Central memory CD8-positive, alpha-beta T cell (primary cell): ENCODE results near the gene BBS12.
A peak's percentile ranks its signal among the peaks of the same experiment; 100 is the strongest.

Source experiments
- ATAC-seq: fragments of 150-1000 bp; cut with Tn5 transposase; replicated peaks from 2 replicates; pipeline ENCODE4 v1.10.0; 2022; ENCODE audit warnings: mild to moderate bottlenecking, moderate FRiP score, moderate number of reproducible peaks; ENCODE audit not compliant: poor library complexity, severe bottlenecking; ENCODE audit errors: extremely low read depth
- DNase-seq, 2 donors: peaks; one replicate each; pipeline ENCODE4 v3.0.0; 2021; ENCODE audit warnings: low spot score in 2 of 2
- H3K27ac Mint-ChIP-seq: one replicate; pipeline ENCODE4 v1.8.0; 2022; ENCODE audit warnings: low read depth, mild to moderate bottlenecking, moderate library complexity, mixed read lengths
- H3K27me3 Mint-ChIP-seq: one replicate; pipeline ENCODE4 v1.8.0; 2022; ENCODE audit warnings: mixed read lengths
- H3K36me3 Mint-ChIP-seq: one replicate; pipeline ENCODE4 v1.8.0; 2022; ENCODE audit warnings: mild to moderate bottlenecking, moderate library complexity, mixed read lengths; ENCODE audit not compliant: insufficient read depth
- H3K4me1 Mint-ChIP-seq: one replicate; pipeline ENCODE4 v1.8.0; 2022; ENCODE audit warnings: mixed read lengths
- H3K4me3 Mint-ChIP-seq: one replicate; pipeline ENCODE4 v1.8.0; 2022; ENCODE audit warnings: mild to moderate bottlenecking, moderate library complexity, mixed read lengths
- H3K9me3 Mint-ChIP-seq: one replicate; pipeline ENCODE4 v1.8.0; 2022; ENCODE audit warnings: mixed read lengths

BBS12 gene

DNA sequence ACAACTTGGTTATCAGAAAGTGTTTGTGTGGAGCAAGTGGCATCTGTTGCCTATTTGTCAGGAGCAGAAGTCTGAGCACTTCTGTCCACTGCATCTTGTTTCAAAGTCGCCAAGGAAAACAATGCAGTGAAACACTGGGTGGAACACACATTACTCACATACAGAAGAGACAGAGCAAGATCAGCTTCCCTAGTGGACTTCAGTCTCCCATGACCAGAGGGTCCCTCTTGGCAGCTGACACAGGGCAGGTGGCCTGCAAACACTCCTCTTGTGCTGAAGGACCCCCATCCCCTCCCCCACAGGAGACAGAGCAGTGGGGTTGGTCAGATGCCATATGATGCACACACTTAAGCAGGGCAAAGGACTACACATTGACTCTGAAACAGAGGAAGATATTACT is 3.6 kb upstream of the BBS12 start:
- no peak overlapping the region for H3K4me3 Mint-ChIP-seq
- peaks cover 17% of the 10 kb centered on the region for H3K36me3 Mint-ChIP-seq
- H3K27me3 Mint-ChIP-seq: peaks cover 14% of the 10 kb centered on the region

DNA sequence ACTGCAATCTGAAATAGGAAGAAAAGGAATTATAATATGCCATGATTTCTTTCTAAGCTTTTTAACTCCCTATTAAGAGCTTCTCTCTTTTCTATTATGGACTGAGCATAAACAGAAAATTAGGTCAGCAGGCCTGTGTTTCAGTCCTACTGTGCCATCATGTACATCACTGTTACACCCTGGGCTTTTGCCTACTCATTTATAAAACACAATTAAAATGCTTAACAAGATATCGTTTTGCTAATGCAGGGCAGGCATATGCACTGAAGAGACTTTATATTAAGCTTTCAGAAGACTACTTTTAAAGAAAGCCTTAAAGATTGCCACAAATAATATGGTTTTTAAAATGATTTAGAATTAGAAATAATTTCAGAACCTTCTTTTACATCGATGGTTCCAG is 828 bp upstream of the BBS12 start:
- peaks cover 17% of the 10 kb centered on the region for H3K36me3 Mint-ChIP-seq
- no peaks in the 10 kb centered on the region for H3K27me3 Mint-ChIP-seq
- DNase-seq (no peak), ATAC-seq (no peak)
- H3K9me3 Mint-ChIP-seq: no peaks in the 10 kb centered on the region
- peak overlapping the region; percentile 99 for H3K27ac Mint-ChIP-seq
- H3K4me1 Mint-ChIP-seq: peaks cover 10% of the 10 kb centered on the region
- no peak overlapping the region for H3K4me3 Mint-ChIP-seq

More for the DNA sequence above, 3.6 kb upstream of the BBS12 start:
- no peaks in the 10 kb centered on the region for H3K9me3 Mint-ChIP-seq
- peaks cover 10% of the 10 kb centered on the region for H3K4me1 Mint-ChIP-seq
- ATAC-seq (no peak), DNase-seq (no peak)
- no peak overlapping the region for H3K27ac Mint-ChIP-seq

DNA sequence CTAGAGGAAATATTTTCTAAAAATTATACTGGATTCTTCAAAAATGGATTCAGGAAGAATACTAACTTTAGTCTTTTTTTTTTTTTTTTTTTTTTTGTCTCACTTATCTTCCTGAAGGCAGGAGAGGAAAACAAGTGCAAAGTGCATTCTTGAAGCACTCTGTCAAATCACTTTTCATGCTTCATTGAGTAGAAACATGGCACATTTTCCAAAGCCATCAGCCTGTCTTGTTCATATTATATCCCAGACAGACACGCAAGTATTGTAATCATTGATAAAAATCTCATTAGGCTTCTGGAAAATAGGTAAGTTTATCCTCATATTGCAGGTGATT is 1.2 kb downstream of the BBS12 start:
- peak overlapping the region; percentile 99 for H3K27ac Mint-ChIP-seq

DNA sequence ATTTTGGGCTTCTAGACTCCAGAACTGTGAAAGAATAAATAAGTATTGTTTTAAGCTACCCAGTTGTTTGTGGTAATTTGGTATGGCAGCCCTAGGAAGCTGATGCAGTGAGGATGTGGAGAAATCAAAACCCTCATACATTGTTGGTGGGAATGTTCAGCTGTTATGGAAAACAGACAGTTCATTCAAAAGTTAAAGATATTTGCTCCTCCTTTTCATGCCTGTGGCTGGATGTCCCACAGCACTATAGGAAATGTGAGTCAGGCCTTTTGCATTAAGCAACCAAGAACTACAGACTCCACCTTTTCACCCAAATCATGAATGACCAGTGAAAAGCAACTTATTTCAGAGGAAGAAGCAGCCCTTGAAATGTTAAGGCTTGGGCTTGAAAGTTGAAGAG is 6.7 kb downstream of the BBS12 start:
- H3K4me1 Mint-ChIP-seq: no peaks in the 10 kb centered on the region
- no peak for DNase-seq
- H3K27me3 Mint-ChIP-seq: no peaks in the 10 kb centered on the region
- no peak for ATAC-seq
- H3K9me3 Mint-ChIP-seq: no peaks in the 10 kb centered on the region
- H3K27ac Mint-ChIP-seq: no peak overlapping the region
- peaks cover 3% of the 10 kb centered on the region for H3K36me3 Mint-ChIP-seq
- H3K4me3 Mint-ChIP-seq: no peak overlapping the region

More for the DNA sequence above, 1.2 kb downstream of the BBS12 start:
- H3K36me3 Mint-ChIP-seq: peaks cover 15% of the 10 kb centered on the region
- H3K4me3 Mint-ChIP-seq: peak overlapping the region; percentile 96
- no peaks in the 10 kb centered on the region for H3K9me3 Mint-ChIP-seq
- H3K27me3 Mint-ChIP-seq: no peaks in the 10 kb centered on the region
- ATAC-seq (no peak), DNase-seq (no peak)
- peaks cover 10% of the 10 kb centered on the region for H3K4me1 Mint-ChIP-seq

DNA sequence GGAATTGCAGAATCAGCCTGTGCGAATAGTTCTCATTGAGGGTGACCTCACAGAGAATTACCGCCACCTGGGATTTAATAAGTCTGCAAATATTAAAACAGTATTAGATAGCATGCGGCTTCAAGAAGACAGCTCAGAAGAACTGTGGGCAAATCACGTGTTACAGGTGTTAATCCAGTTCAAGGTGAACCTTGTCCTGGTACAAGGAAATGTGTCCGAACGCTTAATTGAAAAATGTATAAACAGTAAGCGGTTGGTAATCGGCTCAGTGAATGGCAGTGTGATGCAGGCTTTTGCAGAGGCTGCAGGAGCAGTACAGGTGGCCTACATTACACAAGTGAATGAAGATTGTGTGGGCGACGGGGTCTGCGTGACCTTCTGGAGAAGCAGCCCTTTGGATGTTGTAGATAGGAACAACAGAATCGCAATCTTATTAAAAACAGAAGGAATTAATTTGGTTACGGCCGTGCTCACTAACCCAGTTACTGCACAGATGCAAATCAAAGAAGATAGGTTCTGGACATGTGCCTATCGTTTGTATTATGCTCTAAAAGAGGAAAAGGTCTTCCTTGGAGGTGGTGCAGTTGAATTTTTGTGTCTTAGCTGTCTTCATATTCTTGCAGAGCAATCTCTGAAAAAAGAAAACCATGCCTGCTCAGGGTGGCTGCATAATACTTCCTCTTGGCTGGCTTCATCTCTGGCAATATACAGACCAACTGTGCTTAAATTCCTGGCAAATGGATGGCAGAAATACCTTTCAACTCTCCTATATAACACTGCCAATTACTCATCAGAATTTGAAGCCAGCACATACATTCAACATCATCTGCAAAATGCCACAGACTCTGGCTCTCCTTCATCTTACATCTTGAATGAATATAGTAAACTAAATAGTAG is 10.7 kb downstream of the BBS12 start:
- Mint-ChIP-seq H3K4me1 (no peaks in the 10 kb centered on the region), H3K27me3 (no peaks in the 10 kb centered on the region), H3K36me3 (peaks cover 3% of the 10 kb centered on the region), H3K27ac (no peak overlapping the region), H3K4me3 (no peak overlapping the region), H3K9me3 (no peaks in the 10 kb centered on the region)
- ATAC-seq (no peak), DNase-seq (no peak)

DNA sequence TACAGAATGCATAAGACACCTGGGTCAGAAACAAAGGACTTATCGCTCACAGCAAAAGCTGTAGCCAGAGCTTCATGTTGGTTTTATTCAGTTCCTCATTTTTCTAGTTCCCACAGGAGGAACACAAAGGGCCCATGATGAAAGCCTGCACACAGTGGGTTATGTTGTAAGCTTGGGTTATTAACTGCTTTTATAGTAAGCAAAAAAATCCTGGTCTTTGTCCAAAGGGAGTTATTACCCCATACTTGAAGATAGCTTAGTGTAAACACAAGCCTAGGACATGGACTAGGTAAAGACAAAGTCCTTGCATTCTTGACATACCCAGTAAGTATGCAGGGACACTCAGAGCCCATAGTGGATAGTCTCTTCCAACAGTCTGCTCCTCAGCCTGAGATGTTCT is 11.7 kb downstream of the BBS12 start:
- H3K4me1 Mint-ChIP-seq: no peaks in the 10 kb centered on the region
- H3K4me3 Mint-ChIP-seq: no peak overlapping the region
- no peaks in the 10 kb centered on the region for H3K27me3 Mint-ChIP-seq
- H3K27ac Mint-ChIP-seq: no peak overlapping the region
- DNase-seq: no peak
- peaks cover 3% of the 10 kb centered on the region for H3K36me3 Mint-ChIP-seq
- ATAC-seq: no peak
- H3K9me3 Mint-ChIP-seq: no peaks in the 10 kb centered on the region

DNA sequence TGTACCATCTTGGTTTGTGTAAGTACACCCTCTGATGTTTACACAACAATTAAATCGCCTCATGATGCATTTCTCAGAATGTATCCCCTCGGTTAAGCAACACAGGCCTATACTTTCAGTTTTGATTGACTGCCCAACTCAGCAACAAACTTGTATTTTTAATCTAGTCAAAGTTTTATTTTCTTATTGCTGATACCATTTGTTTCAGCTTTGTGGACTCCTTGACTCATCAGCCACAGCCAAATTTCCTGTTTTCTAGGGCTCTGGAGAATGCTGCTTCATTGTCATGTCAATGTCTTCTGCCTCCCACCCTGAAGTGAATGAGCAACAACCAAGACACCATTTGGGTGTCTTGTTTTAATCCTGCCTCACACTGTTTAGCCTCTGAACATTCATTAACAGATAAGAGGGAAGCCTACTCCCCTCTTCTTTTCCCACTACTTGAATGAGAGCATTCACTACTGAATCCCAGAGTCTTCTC is 14.0 kb downstream of the BBS12 start:
- DNase-seq (no peak), ATAC-seq (no peak)
- H3K9me3 Mint-ChIP-seq: no peaks in the 10 kb centered on the region
- H3K27me3 Mint-ChIP-seq: peaks cover 19% of the 10 kb centered on the region
- peaks cover 3% of the 10 kb centered on the region for H3K36me3 Mint-ChIP-seq
- H3K27ac Mint-ChIP-seq: no peak overlapping the region
- no peaks in the 10 kb centered on the region for H3K4me1 Mint-ChIP-seq
- no peak overlapping the region for H3K4me3 Mint-ChIP-seq

DNA sequence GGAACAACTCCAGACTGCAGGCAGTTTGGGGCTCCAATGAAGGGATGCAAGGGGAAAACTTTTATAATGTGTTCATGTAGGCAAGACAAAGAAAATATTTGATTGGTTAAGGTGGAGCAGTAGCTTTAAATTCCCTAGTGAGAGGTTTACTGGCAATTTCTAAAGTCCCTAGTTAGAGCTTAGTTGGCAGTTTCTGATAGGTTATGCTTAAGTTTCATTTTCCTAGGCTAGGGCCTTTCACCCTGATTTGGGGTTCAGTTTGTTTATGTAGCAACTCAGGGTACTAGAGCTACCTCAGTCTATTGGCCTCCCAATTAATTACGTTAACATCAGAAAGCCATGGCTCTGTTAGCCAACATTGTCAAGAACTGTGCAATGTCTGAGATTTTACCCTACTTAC is 14.6 kb downstream of the BBS12 start:
- H3K36me3 Mint-ChIP-seq: peaks cover 3% of the 10 kb centered on the region
- H3K4me1 Mint-ChIP-seq: no peaks in the 10 kb centered on the region
- H3K27me3 Mint-ChIP-seq: peaks cover 24% of the 10 kb centered on the region
- H3K9me3 Mint-ChIP-seq: no peaks in the 10 kb centered on the region
- H3K4me3 Mint-ChIP-seq: no peak overlapping the region
- DNase-seq (no peak), ATAC-seq (no peak)
- no peak overlapping the region for H3K27ac Mint-ChIP-seq

DNA sequence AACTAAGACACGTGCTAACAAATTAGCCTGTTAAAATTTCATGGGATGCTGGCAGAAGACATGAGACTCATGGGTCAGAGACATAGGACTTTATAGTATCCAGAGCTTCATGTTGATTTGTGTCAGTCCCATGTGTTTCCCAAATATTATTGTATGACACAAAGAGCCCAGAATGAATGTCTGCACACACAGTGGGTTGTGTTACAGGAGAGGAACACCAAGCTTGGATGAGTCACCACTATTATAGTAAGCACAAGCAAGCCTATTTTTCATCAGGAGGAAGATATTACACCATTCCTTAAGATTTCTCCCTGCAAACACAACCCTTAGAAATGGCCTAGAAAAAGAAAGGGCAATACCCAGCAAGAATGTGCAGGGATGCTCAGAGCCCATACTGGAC is 15.4 kb downstream of the BBS12 start:
- no peaks in the 10 kb centered on the region for H3K36me3 Mint-ChIP-seq
- no peak overlapping the region for H3K4me3 Mint-ChIP-seq
- no peaks in the 10 kb centered on the region for H3K9me3 Mint-ChIP-seq
- no peaks in the 10 kb centered on the region for H3K4me1 Mint-ChIP-seq
- peaks cover 32% of the 10 kb centered on the region for H3K27me3 Mint-ChIP-seq
- H3K27ac Mint-ChIP-seq: no peak overlapping the region
- DNase-seq (no peak), ATAC-seq (no peak)

DNA sequence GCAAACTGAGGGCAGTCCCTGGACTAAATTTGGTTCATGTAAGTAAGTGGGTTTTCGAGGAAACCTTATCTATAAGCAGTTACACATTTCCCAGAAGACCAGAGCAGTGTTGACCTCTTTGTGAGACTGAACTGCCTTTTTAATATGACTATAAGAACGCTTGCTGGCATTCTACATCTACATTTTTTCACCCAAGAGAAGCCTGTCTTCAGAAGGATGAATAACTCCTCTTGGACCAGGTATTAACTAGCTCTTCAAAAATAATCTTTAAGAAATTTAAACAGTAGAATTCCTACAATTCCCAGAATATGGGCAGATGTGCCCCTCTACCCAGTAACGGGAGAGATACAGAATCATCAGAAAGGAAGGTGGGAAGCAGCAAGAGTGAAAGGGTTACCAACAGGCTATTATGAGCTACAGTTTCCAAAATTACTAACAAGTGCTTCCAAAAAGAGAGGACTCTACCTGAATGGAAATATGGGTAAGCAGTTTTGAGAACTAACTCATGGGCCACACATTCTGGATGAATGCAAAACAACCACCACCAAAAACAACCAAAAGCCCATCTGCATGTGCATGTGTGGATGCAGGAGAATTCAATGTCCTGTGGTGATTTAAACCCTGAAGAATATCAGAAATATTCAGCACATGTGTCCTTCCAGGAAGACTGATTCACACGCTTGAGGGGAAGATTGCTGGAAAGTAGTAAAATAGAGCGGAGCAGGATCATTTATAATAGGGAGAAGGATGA is 17.4 kb downstream of the BBS12 start:
- Mint-ChIP-seq H3K4me3 (no peak overlapping the region), H3K27me3 (peaks cover 50% of the 10 kb centered on the region), H3K36me3 (no peaks in the 10 kb centered on the region), H3K9me3 (no peaks in the 10 kb centered on the region), H3K4me1 (no peaks in the 10 kb centered on the region), H3K27ac (no peak overlapping the region)
- no peak for DNase-seq
- no peak for ATAC-seq

DNA sequence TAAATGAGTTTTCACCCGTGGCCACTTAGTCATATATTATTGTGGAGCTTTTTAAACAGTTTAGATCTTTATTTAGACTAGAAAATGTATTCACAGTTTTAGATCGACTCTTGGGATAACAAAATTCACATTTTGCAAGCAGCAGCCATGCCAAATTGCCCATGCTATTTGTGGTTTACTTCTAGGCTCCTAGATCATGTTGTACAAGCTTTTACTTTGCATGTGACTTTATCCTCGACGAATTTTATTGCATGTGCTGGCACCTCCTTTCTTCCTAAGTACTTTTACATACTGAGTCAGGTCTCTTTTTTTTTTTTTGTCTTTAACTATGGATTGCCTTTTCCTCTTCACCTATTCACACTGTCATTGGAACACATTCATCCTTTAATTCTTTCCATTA is 23.2 kb downstream of the BBS12 start:
- ATAC-seq (no peak), DNase-seq (no peak)
- peaks cover 54% of the 10 kb centered on the region for H3K27me3 Mint-ChIP-seq
- no peaks in the 10 kb centered on the region for H3K36me3 Mint-ChIP-seq
- H3K9me3 Mint-ChIP-seq: no peaks in the 10 kb centered on the region
- H3K4me3 Mint-ChIP-seq: no peak overlapping the region
- no peaks in the 10 kb centered on the region for H3K4me1 Mint-ChIP-seq
- no peak overlapping the region for H3K27ac Mint-ChIP-seq

DNA sequence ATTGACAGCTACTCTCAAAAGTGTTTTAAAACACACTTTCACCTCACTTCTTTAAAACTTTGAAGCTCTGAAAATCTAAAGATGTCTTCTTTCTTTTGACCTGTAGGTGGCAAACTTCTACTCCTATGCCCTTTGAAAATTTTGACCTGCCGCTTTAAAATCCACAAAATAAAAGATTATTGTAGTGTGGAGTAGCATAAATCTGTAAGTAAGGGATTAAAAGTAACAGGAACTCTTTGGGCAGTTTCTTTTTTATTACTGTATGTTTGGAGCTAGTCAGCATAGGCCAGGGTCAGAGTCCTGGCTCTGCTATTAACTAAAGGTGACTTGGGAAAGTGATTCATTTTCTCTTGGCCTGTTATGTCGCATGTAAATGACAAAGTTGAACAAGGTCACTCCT is 25.5 kb downstream of the BBS12 start:
- H3K27me3 Mint-ChIP-seq: peaks cover 31% of the 10 kb centered on the region
- ATAC-seq (no peak), DNase-seq (no peak)
- peaks cover 18% of the 10 kb centered on the region for H3K4me1 Mint-ChIP-seq
- no peaks in the 10 kb centered on the region for H3K9me3 Mint-ChIP-seq
- no peak overlapping the region for H3K27ac Mint-ChIP-seq
- H3K4me3 Mint-ChIP-seq: no peak overlapping the region
- no peaks in the 10 kb centered on the region for H3K36me3 Mint-ChIP-seq
